Measurements from ENCODE around the gene RAD51AP2. TPM values are rescaled to one million over a fixed set of nuclear protein-coding genes. Genes with fewer than 3 reads are reported as not detected.

RAD51AP2 gene
- polyA plus RNA-seq, 1 of the 3 experiments (the other 2 are of a cell fraction) = not detected

DNA sequence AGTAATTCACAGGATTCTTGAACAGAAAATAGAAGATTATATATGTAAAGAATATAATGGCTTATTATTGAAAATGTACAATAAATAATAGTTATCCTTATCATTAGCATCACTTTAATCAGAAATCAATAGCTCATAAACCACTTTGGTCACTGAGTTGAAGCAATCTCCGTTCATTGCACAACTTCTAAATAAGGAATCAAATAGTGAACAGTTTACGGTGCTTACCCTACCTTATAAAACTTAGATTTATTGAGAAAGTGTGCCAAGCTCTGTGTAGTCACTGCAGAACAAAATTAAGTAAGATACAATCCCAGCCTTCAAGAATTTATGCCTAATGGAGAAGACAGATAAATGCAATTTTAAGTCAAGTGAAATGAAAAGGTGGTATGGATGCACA, 29.0 kb upstream of the RAD51AP2 start:
- no peak for DNase-seq
- CTCF ChIA-PET = interaction anchor here (0.6 to 0.9 kb wide), 2 partner anchors 8 to 9 kb away, joined by 3 to 4 read pairs; no protein-coding TSS in a partner anchor
- Histone ChIP-seq H3K9ac (no peak overlapping the region), H3K4me1 (ENCODE audit: control insufficient read depth in 1 of 2, insufficient read depth in 2 of 2, low read depth in 1 of 2, low read length in 1 of 2) (no peaks in the 10 kb centered on the region), H2AFZ (ENCODE audit: low read depth) (no peak overlapping the region), H3K27ac (ENCODE audit: low read depth in 2 of 2, low read length in 1 of 2) (no peak overlapping the region), H4K20me1 (ENCODE audit: insufficient read depth) (no peaks in the 10 kb centered on the region), H3K4me2 (no peak overlapping the region), H3K9me2 (no peaks in the 10 kb centered on the region), H3F3A (replicated peaks; ENCODE audit: insufficient read depth) (no peaks in the 10 kb centered on the region), H3K36me3 (replicated peaks in 1 of 2; ENCODE audit: control insufficient read depth in 1 of 2, insufficient read depth in 2 of 2, low read length in 1 of 2) (no peaks in the 10 kb centered on the region), H3K9me3 (no peaks in the 10 kb centered on the region), H3K27me3 (ENCODE audit: insufficient read depth) (peaks cover 12% of the 10 kb centered on the region; the same call in 1 of the 2 replicates), H3K4me3 (ENCODE audit: low read depth in 2 of 2, low read length in 1 of 2) (no peak overlapping the region), H3K79me2 (ENCODE audit: insufficient read depth) (no peaks in the 10 kb centered on the region)
- WGBS (ENCODE audit: low lambda C conversion rate) = 64% methylated on average over 2 of the region's 2 CpGs
- POLR2A ChIA-PET = no interaction called here
- no peak for TF ChIP-seq SMC3 (IDR thresholded peaks at IDR 0.05; ENCODE audit: low read depth, low read length)
- TF ChIP-seq RFX5 (IDR thresholded peaks at IDR 0.05; ENCODE audit: low read length) = no peak
- TF ChIP-seq TCF12 (IDR thresholded peaks at IDR 0.05) = no peak
- TF ChIP-seq FOXM1 (IDR thresholded peaks at IDR 0.05; ENCODE audit: low read depth) = no peak
- no peak for TF ChIP-seq TAF1 (IDR thresholded peaks at IDR 0.05; ENCODE audit: borderline replicate concordance, low read depth, low read length)
- TF ChIP-seq, protein P1, sequence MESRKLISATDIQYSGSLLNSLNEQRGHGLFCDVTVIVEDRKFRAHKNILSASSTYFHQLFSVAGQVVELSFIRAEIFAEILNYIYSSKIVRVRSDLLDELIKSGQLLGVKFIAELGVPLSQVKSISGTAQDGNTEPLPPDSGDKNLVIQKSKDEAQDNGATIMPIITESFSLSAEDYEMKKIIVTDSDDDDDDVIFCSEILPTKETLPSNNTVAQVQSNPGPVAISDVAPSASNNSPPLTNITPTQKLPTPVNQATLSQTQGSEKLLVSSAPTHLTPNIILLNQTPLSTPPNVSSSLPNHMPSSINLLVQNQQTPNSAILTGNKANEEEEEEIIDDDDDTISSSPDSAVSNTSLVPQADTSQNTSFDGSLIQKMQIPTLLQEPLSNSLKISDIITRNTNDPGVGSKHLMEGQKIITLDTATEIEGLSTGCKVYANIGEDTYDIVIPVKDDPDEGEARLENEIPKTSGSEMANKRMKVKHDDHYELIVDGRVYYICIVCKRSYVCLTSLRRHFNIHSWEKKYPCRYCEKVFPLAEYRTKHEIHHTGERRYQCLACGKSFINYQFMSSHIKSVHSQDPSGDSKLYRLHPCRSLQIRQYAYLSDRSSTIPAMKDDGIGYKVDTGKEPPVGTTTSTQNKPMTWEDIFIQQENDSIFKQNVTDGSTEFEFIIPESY (IDR thresholded peaks at IDR 0.05; ENCODE audit: borderline replicate concordance, low read depth) = no peak
- no peak for TF ChIP-seq YY1 (IDR thresholded peaks at IDR 0.05; ENCODE audit: low read depth)
- no peak for TF ChIP-seq RCOR1 (IDR thresholded peaks at IDR 0.05; ENCODE audit: low read length)

DNA sequence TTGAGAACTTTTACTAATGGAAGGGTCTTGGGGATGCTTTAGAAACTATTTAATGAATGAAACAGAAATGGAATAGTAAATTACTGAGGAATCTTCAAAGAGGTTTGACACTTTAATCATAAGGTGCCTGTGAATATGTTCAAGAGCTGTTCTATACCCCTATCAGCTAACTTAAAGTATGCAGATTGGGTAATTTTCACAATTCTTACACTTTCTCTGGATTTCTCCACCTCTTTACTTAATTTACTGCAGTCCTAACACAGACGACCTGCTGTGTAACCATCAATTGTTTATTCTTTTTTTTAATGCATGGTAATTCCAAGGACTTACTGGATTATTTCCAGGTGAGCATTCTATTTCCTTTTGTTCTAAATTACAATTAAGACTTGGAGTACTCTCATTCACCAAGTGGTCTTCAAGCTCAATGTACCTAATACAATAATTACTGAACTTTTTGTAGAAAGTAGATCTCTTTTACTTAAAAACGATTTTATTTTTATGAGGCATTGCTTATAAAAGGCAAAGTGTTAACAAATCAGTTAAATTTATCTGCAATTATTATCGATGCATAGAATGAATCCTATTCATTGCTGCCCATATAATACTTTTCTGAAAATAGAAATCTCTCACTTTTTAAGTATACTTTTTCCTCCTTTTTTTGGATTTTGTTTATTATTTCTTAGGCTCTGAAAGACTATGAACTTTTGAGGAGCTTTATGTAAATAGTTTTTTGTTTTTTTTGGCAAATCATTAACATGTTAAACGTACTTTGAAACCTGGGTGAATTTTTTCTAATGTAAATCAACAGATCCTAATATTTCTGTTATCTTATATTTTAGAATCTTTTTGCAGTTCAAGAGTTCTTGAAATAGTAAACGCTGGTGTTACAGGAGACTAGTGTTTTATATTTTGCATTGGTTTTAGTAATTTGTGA, 27.7 kb upstream of the RAD51AP2 start:
- no peak for DNase-seq
- H3K36me3 ChIP-seq (replicated peaks in 1 of 2; ENCODE audit: control insufficient read depth in 1 of 2, insufficient read depth in 2 of 2, low read length in 1 of 2) = no peaks in the 10 kb centered on the region
- no peak overlapping the region for H3K4me3 ChIP-seq (ENCODE audit: low read depth in 2 of 2, low read length in 1 of 2)
- H3K27ac ChIP-seq (ENCODE audit: low read depth in 2 of 2, low read length in 1 of 2) = no peak overlapping the region
- H2AFZ ChIP-seq (ENCODE audit: low read depth) = no peak overlapping the region
- H3K4me2 ChIP-seq = no peak overlapping the region
- peaks cover under 1% of the 10 kb centered on the region for H3F3A ChIP-seq (replicated peaks; ENCODE audit: insufficient read depth)
- no peaks in the 10 kb centered on the region for H3K9me2 ChIP-seq
- CTCF ChIA-PET = interaction anchor here (0.7 to 1.3 kb wide), 5 partner anchors 8 to 236 kb away, joined by 3 read pairs; no protein-coding TSS in a partner anchor
- TF ChIP-seq, protein P2, sequence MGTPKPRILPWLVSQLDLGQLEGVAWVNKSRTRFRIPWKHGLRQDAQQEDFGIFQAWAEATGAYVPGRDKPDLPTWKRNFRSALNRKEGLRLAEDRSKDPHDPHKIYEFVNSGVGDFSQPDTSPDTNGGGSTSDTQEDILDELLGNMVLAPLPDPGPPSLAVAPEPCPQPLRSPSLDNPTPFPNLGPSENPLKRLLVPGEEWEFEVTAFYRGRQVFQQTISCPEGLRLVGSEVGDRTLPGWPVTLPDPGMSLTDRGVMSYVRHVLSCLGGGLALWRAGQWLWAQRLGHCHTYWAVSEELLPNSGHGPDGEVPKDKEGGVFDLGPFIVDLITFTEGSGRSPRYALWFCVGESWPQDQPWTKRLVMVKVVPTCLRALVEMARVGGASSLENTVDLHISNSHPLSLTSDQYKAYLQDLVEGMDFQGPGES (IDR thresholded peaks at IDR 0.05; ENCODE audit: low read depth, low read length) = no peak
- TF ChIP-seq FOXM1 (IDR thresholded peaks at IDR 0.05; ENCODE audit: low read depth) (no peak), GABPA (IDR thresholded peaks at IDR 0.05; ENCODE audit: low read depth) (no peak), USF2 (IDR thresholded peaks at IDR 0.05; ENCODE audit: borderline replicate concordance, low read depth, low read length) (no peak), GATA2 (CRISPR knock-in tag; IDR thresholded peaks at IDR 0.05) (no peak), FOXJ3 (CRISPR knock-in tag; IDR thresholded peaks at IDR 0.05) (no peak), CHD2 (IDR thresholded peaks at IDR 0.05; ENCODE audit: low read length, partially characterized antibody) (no peak), TCF12 (IDR thresholded peaks at IDR 0.05) (no peak), MXI1 (IDR thresholded peaks at IDR 0.05; ENCODE audit: low read depth, low read length) (no peak), FOSL2 (IDR thresholded peaks at IDR 0.05; ENCODE audit: borderline replicate concordance, low read depth) (no peak)
- TF ChIP-seq, protein P3, sequence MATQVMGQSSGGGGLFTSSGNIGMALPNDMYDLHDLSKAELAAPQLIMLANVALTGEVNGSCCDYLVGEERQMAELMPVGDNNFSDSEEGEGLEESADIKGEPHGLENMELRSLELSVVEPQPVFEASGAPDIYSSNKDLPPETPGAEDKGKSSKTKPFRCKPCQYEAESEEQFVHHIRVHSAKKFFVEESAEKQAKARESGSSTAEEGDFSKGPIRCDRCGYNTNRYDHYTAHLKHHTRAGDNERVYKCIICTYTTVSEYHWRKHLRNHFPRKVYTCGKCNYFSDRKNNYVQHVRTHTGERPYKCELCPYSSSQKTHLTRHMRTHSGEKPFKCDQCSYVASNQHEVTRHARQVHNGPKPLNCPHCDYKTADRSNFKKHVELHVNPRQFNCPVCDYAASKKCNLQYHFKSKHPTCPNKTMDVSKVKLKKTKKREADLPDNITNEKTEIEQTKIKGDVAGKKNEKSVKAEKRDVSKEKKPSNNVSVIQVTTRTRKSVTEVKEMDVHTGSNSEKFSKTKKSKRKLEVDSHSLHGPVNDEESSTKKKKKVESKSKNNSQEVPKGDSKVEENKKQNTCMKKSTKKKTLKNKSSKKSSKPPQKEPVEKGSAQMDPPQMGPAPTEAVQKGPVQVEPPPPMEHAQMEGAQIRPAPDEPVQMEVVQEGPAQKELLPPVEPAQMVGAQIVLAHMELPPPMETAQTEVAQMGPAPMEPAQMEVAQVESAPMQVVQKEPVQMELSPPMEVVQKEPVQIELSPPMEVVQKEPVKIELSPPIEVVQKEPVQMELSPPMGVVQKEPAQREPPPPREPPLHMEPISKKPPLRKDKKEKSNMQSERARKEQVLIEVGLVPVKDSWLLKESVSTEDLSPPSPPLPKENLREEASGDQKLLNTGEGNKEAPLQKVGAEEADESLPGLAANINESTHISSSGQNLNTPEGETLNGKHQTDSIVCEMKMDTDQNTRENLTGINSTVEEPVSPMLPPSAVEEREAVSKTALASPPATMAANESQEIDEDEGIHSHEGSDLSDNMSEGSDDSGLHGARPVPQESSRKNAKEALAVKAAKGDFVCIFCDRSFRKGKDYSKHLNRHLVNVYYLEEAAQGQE (IDR thresholded peaks at IDR 0.05; ENCODE audit: low read depth, low read length) = no peak
- 54% methylated on average over 5 of the region's 5 CpGs for WGBS (ENCODE audit: low lambda C conversion rate)
- peaks cover 14% of the 10 kb centered on the region; the same call in 1 of the 2 replicates for H3K27me3 ChIP-seq (ENCODE audit: insufficient read depth)
- peaks cover 0 to 9% of the 10 kb centered on the region in 2 experiments; a peak in 2 of 4 replicates for H3K4me1 ChIP-seq (ENCODE audit: control insufficient read depth in 1 of 2, insufficient read depth in 2 of 2, low read depth in 1 of 2, low read length in 1 of 2)
- H3K9ac ChIP-seq = no peak overlapping the region
- POLR2A ChIA-PET = no interaction called here
- H4K20me1 ChIP-seq (ENCODE audit: insufficient read depth) = no peaks in the 10 kb centered on the region
- H3K79me2 ChIP-seq (ENCODE audit: insufficient read depth) = no peaks in the 10 kb centered on the region
- no peaks in the 10 kb centered on the region for H3K9me3 ChIP-seq
